ENCODE data around the gene CENPM.

CENPM gene

DNA sequence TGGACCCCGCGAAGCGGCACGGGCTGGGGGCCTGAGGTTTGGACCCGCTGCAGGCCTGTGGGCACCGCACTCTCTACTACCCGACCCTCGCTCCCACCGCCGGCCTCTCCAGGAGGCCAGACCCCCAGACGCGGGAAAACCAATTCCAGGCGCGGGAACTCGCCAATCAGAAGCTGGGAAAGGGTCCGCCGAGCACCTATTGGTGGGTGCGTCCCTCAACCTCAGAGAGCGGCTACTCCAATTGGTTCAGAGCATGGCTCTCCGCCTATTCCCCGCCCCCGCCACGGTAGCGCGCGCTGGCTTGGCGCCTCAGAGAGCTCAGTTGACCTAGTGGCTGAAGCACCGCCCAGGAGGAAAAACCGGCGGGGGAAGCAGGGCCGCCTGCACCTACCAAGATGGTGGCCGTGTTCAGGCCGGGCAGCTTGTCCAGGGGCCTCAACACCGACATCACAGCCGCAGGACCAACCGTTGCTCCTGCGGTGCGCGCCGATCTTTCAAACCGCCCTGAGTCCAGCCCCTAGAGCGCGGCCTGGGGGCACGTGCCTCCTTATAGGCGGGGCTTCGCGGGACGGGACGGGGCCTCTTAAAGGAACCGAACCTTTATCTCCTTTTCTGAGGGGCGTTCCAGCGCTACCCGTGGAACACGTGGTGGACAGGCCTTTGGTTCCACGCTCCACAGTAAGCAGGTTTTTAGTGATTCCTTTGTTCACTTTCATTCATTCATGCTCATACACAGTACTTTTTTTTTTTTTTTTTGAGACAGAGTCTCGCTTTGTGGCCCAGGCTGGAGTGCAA is at the start of gene CENPM:
TSS of gene CENPM (minus strand) at position 524 of the 795 bp plus-strand sequence. CDS start at position 448, 76 bp downstream.
- in situ Hi-C loops (cut with HindIII; ENCODE audit: low sequenced_read_pairs) = no loop called here

DNA sequence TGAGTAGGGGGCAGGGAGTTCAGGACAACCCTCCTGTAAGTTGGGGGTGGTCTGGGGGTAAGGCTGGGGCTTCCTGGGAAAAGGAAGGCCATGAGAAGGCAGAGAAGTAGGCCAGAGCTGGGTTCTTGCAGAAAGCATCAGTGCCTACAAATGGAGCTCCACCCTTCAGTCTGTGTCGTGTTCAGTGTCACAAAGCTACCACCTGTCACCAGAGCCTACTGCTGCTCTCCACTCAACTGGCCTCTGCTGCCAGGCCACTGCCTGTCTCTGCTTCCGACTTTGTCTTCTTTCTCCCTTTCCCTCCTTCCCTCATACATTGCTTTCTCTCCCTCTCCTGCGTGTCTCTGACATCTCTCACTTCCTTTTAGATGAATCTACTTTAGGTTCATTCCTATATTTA is 48.3 kb upstream of the CENPM start:
- in situ Hi-C loops (cut with HindIII; ENCODE audit: low sequenced_read_pairs) = no loop called here

DNA sequence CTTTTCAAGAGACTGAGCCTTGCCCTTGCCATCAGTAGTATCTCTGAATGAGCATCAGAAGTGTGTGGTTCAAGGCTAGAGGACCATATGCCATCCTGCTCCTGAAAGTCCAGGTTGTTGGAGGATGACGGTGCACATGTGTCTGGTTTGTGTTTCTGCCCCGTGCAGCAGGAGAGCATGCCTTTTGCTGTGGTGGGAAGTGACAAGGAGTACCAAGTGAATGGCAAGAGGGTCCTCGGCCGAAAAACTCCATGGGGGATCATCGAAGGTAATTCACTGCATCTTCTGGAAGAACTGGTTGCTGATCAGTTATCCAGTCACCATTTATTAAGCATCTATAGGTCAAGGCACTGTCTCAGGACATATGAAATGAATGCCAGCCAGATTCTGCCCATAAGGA is 45.5 kb upstream of the CENPM start:
- in situ Hi-C loops (cut with HindIII; ENCODE audit: low sequenced_read_pairs) = no loop called here

- in situ Hi-C loops (cut with HindIII; ENCODE audit: low sequenced_read_pairs) = no loop called here
Observed at GRCh38 chr22:41991111-41991510, 44.2 kb upstream of the CENPM start.

- in situ Hi-C loops (cut with HindIII; ENCODE audit: low sequenced_read_pairs) = no loop called here
Observed at GRCh38 chr22:41989246-41989645, 42.3 kb upstream of the CENPM start.

GRCh38 chr22:41987276-41987675 is 40.3 kb upstream of the CENPM start:
- in situ Hi-C loops (cut with HindIII; ENCODE audit: low sequenced_read_pairs) = no loop called here

DNA sequence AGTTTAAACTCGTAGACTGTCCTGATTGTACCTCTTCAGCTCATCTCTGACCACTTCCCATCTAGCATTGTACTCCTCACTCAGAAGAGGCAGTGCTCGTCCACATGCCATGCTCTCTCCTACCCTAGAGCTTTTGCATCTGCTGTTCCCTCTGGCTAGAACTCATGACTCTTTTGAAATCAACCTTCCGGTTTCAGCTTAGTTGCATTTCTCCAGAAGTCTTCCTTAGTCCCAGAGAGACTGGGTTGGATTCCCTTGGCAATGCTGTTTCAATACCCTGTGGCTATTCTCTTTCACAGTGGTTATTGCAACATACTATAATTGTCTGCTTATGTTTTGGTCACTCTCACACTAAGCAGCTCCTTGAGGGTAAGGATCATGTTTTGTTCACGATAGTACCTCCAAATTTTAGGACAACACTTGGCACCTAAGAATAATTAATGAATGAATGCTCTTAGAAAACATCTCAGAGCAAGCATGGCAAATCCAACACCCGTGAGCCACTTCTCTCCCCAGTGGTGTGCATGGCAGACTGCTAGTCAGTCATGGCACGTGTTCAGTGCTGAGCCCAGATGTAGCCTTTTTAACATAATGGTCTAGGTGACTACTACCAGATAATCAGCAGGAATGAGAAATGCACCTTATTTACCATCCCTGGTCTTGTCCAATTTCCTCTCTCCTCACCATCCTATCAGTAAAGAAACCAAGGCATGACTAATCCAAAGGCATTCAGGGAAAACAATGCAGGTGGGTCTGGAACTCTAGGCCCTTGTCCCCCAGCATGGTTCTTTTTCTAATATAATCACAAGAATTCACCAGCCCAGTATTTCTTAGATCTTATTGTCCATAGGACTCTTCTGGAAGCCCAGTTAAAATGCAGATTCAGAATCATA is 36.8 kb upstream of the CENPM start:
- in situ Hi-C loops (cut with HindIII; ENCODE audit: low sequenced_read_pairs) = no loop called here

DNA sequence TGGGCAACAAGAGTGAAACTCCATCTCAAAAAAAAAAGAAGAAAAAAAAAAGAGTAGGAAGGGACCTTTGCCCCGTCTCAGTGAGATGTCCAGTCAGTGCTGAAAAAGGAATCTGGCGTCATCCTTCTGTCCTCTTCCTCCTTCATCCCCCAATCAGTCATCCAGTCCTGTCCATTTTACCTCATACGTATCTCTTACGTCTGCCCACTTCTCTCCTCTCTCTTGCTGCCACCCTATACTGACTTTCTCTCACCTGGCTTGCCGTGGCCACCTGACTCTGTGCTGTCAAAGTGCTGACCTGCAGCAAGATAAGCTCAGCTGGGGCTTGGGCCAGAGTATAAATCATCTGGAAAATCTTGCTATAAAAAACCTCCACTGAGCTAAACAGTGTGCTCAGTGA is 35.9 kb upstream of the CENPM start:
- in situ Hi-C loops (cut with HindIII; ENCODE audit: low sequenced_read_pairs) = no loop called here

- in situ Hi-C loops (cut with HindIII; ENCODE audit: low sequenced_read_pairs) = no loop called here
Observed at GRCh38 chr22:41979423-41980250, 32.7 kb upstream of the CENPM start.

GRCh38 chr22:41978732-41979131 is 31.8 kb upstream of the CENPM start:
- in situ Hi-C loops (cut with HindIII; ENCODE audit: low sequenced_read_pairs) = no loop called here

GRCh38 chr22:41976961-41977566 is 30.1 kb upstream of the CENPM start:
- in situ Hi-C loops (cut with HindIII; ENCODE audit: low sequenced_read_pairs) = no loop called here

GRCh38 chr22:41976070-41976901 is 29.3 kb upstream of the CENPM start:
- in situ Hi-C loops (cut with HindIII; ENCODE audit: low sequenced_read_pairs) = no loop called here

DNA sequence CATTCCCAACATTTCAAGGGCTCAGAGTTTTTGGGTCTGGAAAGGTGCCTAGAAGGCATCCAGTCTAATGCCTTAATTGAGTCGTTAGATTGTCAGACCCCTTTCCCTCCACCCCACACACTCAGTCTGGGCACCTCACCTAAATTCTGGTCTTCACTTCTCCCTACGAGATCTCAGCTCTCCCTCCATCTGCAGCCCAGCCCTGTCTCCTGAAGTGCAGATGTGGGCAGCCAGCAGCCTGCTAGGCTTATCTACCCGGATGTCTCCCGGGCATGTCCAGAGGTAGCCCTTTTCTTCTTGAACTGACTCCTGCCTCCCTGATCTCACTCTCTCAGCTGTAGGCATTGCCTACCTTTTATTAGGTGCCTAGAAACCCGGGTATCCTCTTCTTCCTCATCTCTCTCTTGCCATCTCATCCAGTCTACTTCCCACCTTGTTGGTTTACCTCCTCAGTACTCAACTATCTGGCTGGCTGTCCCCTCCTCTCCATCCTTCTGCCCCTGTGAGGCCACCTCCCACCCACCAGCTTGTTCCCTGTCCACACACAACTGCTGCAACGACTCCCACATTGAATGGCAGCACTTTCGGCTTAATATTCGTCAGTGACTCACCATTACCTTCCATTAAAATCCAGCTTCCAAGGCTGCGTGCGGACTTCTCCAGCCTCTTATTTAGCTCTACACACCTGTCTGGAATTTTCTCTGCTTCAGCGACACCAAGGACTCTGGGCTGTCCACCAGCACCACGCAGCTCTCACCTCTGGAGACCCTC is 28.5 kb upstream of the CENPM start:
- in situ Hi-C loops (cut with HindIII; ENCODE audit: low sequenced_read_pairs) = no loop called here

DNA sequence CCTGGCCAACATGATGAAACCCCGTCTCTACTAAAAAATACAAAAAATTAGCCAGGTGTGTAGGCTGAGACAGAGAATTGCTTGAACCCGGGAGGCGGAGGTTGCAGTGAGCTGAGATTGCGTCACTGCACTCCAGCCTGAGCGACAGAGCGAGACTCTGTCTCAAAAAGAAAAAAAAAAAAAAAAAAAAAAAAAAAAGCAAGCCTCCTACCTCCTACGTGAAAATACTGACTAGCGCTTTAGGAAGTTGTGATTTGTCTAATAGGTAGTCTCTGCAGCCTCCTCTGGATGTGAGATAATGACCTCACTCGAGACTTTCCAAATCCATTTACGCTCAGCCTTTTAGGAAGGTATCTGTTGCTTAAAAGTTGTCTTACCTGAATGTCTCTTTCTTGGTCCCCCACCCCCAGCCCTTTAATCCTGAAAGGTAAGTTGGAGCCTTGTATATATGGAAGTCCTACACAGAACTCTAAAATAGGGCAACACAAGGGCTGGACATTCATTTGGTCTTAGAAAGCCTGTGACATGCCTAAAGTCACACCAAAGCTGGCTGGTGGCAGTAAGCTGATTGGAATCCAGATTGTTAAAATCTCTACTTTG is 27.8 kb upstream of the CENPM start:
- in situ Hi-C loops (cut with HindIII; ENCODE audit: low sequenced_read_pairs) = no loop called here

DNA sequence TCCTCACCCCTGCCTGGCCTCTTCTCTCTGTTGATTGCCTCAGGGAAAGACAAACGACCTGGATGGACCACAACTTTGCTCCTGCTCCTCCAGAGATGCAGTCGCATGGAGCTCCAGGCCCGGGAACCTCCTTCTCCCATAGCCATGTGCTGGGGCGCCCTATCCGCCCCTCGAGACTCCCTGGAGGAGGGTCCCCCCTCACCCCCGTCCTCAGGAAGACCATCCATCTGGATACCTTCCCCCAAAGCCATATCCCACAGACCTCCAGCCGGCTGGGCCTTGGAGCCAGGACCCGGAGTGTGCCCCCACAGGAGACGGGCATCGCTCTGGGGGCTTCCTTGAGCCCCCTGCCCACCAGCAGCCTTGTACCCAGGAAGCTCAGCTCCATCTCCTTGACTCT is 24.5 kb upstream of the CENPM start:
- in situ Hi-C loops (cut with HindIII; ENCODE audit: low sequenced_read_pairs) = no loop called here

- in situ Hi-C loops (cut with HindIII; ENCODE audit: low sequenced_read_pairs) = no loop called here
Observed at GRCh38 chr22:41970601-41971000, 23.6 kb upstream of the CENPM start.

DNA sequence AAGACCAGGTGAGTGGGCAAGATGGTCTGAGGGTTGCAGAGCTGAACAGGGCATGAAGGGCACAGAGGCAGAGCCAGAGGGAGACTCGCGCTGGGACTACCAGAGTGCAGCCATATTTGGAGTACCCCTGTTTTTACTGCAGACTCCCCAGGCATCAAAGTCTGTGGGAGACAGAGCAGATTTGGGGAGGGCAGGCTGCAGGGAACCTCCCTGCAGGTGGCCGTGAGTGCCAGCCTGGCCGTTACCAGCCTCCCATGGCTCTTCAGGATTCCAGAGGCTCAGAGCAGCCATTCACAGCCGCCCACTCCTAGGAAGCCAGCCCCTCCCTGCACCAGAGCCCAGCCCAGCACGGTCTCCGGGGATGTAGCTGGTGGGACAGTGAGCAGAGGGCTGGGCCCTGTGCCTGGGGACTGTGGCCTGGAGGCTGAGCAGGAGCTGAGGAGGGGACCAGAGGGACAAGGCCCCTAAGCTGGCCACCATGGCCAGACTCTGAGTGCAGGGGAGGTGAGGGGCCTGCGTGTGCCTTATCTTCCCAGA is 22.2 kb upstream of the CENPM start, which contains the start of gene SEPTIN3:
TSS of gene SEPTIN3 (plus strand) at position 334 of the 537 bp plus-strand sequence. CDS start 2,050 bp downstream, outside the sequence.
- in situ Hi-C loops (cut with HindIII; ENCODE audit: low sequenced_read_pairs) = no loop called here

DNA sequence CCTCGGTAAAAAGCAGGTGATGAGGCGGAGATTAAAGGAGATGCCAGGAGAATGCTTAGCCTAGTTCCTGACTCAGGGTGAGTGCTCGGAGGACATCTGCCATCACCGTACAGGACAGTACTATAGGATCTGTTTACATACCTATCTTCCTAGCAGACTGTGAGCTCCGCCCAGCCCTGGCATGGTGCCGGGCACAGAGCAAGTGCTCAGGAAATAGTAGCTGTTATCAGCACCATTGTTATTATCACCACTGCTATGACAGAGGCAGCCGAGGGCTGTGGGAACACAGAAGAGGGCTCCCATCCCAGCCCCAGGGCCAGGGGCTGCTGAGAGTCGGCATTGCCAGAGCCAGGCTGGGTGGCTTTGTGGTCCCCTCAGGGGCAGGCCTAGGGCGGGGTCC is 21.6 kb upstream of the CENPM start:
- in situ Hi-C loops (cut with HindIII; ENCODE audit: low sequenced_read_pairs) = no loop called here
